Measurements from ENCODE around the gene SCN11A. TPM values are rescaled to one million over a fixed set of nuclear protein-coding genes. Genes with fewer than 3 reads are reported as not detected.

Gene SCN11A
- not detected in 2 replicates for total RNA-seq (2014; rRNA removed)
- Bru-seq, nascent RNA = percentile 8 among the genes with signal in this experiment
- percentile 8 among the genes with signal in this experiment for BruChase-seq, experiment 1, labeled RNA remaining after a 6-hour chase
- BruChase-seq, experiment 2, labeled RNA remaining after a 2-hour chase = percentile 14 among the genes with signal in this experiment
- long read RNA-seq = 0 reads

DNA sequence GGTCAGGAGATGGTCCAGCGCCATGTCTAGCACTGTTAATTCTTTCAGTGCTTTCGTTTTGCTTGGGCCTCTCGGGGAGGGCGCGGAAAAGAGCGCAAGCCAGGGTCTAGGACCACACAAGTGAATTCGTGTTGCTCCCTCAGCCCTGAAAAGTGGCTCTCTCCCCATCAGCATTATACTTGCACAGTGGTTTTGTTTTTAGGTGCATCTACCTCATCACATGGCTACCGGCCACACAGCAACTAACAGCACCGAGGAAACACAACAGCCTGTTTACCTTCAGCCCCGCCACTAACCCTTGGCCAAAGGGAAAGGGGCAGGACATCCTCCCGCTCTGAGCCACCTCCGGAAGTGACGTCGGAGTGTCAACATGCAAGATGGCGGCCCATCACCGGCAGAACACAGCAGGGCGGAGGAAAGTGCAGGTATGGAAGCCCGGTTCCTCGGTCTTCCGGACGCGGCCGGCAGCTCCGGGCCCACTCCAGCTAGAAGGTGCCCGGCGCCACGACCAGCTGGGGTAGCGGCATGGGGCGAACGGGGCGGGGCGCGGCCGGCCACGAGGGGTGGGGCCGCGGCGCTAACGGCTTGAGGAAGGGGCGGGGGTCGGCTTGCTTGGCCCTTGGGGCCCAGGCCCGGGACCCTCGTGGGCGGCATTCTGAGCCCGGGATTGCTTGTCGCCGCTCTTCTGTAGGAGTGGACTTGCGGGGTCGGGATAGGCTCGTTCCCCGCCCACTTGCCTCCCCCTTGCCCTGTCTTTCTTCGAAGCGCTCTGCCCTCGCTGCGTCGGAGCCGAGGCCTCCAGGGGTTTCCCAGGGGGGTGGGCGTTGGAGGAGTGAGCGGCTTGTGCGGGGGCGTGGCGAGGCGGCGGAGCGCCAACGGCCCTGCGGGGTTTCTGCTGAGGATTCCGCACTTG, at the start of gene SCN11A, which contains the start of gene WDR48:
TSS of gene SCN11A (minus strand) at position 296 of the 913 bp plus-strand sequence. CDS start 101,582 bp downstream, outside the sequence.
TSS of gene WDR48 (plus strand) at position 368 of the 913 bp plus-strand sequence. CDS start at position 378, 10 bp downstream.
- Histone ChIP-seq H3F3A (ENCODE audit: low read length, unreplicated experiment) (no peaks in the 10 kb centered on the region), H3K4me1 (ENCODE audit: insufficient read depth, low read length) (peaks cover 8% of the 10 kb centered on the region), H3K4me3 (ENCODE audit: low read length) (peak within 1 kb of the TSS; percentile 95), H3K9me2 (replicated peaks; ENCODE audit: low read length) (no peaks in the 10 kb centered on the region), H3K27ac (ENCODE audit: low read length) (peak within 1 kb of the TSS; percentile 36), H3K9me3 (ENCODE audit: low read length) (no peaks in the 10 kb centered on the region), H3K36me3 (ENCODE audit: low read depth, low read length) (no peaks in the 10 kb centered on the region), H3K27me3 (ENCODE audit: low read length) (no peaks in the 10 kb centered on the region), H3K9ac (ENCODE audit: low read length) (peak within 1 kb of the TSS; percentile 90), H3K79me2 (ENCODE audit: low read length) (peaks cover 44% of the 10 kb centered on the region), H4K20me1 (ENCODE audit: low read length) (no peaks in the 10 kb centered on the region), H2AFZ (ENCODE audit: low read length) (peak within 1 kb of the TSS; percentile 92), H3K4me2 (ENCODE audit: low read length) (peak within 1 kb of the TSS; percentile 90)
- DNase-seq (peak; percentile 91), ATAC-seq (peak; percentile 99)
- CTCF ChIA-PET = no interaction called here
- BruUV-seq (replicated peaks) = no TSS peak
- intact Hi-C loops (cut with micrococcal nuclease) = no loop called here
- POLR2A ChIA-PET (ENCODE audit: unreplicated experiment) = no interaction called here
- no peak for TF ChIP-seq EZH2phosphoT487 (IDR thresholded peaks at IDR 0.05; ENCODE audit: borderline replicate concordance, low read length)
- TF ChIP-seq, protein P1, sequence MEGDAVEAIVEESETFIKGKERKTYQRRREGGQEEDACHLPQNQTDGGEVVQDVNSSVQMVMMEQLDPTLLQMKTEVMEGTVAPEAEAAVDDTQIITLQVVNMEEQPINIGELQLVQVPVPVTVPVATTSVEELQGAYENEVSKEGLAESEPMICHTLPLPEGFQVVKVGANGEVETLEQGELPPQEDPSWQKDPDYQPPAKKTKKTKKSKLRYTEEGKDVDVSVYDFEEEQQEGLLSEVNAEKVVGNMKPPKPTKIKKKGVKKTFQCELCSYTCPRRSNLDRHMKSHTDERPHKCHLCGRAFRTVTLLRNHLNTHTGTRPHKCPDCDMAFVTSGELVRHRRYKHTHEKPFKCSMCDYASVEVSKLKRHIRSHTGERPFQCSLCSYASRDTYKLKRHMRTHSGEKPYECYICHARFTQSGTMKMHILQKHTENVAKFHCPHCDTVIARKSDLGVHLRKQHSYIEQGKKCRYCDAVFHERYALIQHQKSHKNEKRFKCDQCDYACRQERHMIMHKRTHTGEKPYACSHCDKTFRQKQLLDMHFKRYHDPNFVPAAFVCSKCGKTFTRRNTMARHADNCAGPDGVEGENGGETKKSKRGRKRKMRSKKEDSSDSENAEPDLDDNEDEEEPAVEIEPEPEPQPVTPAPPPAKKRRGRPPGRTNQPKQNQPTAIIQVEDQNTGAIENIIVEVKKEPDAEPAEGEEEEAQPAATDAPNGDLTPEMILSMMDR (conservative IDR thresholded peaks at IDR 0.05; ENCODE audit: low read depth, low read length) = no peak

DNA sequence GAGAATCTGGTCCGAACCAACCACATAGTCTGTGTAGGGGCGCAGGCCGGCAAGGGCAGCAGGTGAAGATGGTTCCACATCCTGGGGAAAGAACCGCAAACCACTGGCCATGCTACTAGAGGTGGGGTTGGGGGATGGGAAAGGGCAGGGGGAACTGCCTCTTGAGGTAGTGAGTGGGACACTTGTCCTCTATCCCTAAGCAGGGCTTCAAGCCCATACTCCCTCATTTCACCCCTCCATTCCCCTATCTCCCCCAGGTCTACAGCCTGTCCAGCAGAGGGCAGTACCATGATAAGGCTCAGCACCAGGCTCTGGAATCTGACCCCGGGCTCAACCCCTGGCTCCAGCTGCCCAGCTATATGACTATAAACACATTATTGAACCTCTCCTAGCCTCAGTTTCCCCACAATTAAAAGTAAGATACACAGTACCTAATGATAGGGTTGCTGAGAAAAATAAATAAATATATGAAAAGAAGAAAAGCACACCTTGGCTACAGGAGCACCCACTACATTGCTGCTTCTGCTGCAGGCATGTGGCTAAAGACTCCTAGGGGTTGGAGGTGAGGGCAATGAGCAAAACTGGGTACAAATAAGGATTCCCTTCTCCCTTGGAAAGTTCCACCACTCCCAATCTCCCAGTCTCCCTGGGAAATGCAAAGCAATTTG, 49.4 kb upstream of the SCN11A start:
- H3K4me3 ChIP-seq (ENCODE audit: low read length) = no peak overlapping the region
- no peak overlapping the region for H3K4me2 ChIP-seq (ENCODE audit: low read length)
- BruUV-seq (replicated peaks) = no TSS peak
- no peak overlapping the region for H2AFZ ChIP-seq (ENCODE audit: low read length)
- no peaks in the 10 kb centered on the region for H3K27me3 ChIP-seq (ENCODE audit: low read length)
- ATAC-seq = peak; percentile 78
- intact Hi-C loops (cut with micrococcal nuclease) = loop anchor here (1.0 kb wide), 2 partner anchors 88 to 187 kb away; no protein-coding TSS in a partner anchor
- POLR2A ChIA-PET (ENCODE audit: unreplicated experiment) = no interaction called here
- no peaks in the 10 kb centered on the region for H3K9me3 ChIP-seq (ENCODE audit: low read length)
- TF ChIP-seq, protein P1 (conservative IDR thresholded peaks at IDR 0.05; ENCODE audit: low read depth, low read length) = peak; percentile 93
- no peak for TF ChIP-seq EZH2phosphoT487 (IDR thresholded peaks at IDR 0.05; ENCODE audit: borderline replicate concordance, low read length)
- TF ChIP-seq EZH2 (IDR thresholded peaks at IDR 0.05; ENCODE audit: low read length, unreplicated experiment) = no peak
- H3K36me3 ChIP-seq (ENCODE audit: low read depth, low read length) = peaks cover 31% of the 10 kb centered on the region
- peaks cover 15% of the 10 kb centered on the region; the same call in 1 of the 2 replicates for H4K20me1 ChIP-seq (ENCODE audit: low read length)
- no peak overlapping the region for H3K27ac ChIP-seq (ENCODE audit: low read length)
- H3F3A ChIP-seq (ENCODE audit: low read length, unreplicated experiment) = no peaks in the 10 kb centered on the region
- CTCF ChIA-PET = interaction anchor here (1.0 kb wide), 1 partner anchor 187 kb away, joined by 6 read pairs; no protein-coding TSS in a partner anchor
- peaks cover 12% of the 10 kb centered on the region for H3K4me1 ChIP-seq (ENCODE audit: insufficient read depth, low read length)
- peak; percentile 58 for DNase-seq
- H3K79me2 ChIP-seq (ENCODE audit: low read length) = peaks cover 33% of the 10 kb centered on the region
- no peaks in the 10 kb centered on the region for H3K9me2 ChIP-seq (replicated peaks; ENCODE audit: low read length)
- no peak overlapping the region for H3K9ac ChIP-seq (ENCODE audit: low read length)
